OCI-LY7 (cell line): ENCODE results near the gene DNASE1. TPM values are rescaled to one million over a fixed set of nuclear protein-coding genes. Genes with fewer than 3 reads are reported as not detected.

Experiments used
- BruUV-seq: library from RNA; stranded (reverse); fragments of 400-500 nt; replicated peaks from 2 replicates; lab custom pipeline; 2021; lab: Mats Ljungman, UMichigan
- CTCF ChIA-PET: fragments of 300-600 bp; sonication (Branson Sonifier 250); formaldehyde crosslinking; loops from one replicate; lab custom pipeline; 2022; ENCODE audit warnings: antibody characterized with exemption; ENCODE audit not compliant: unreplicated experiment; lab: Charles Lee
- POLR2A ChIA-PET: fragments of 300-600 bp; sonication (Branson Sonifier 250); formaldehyde crosslinking; loops from one replicate; lab custom pipeline; 2022; ENCODE audit warnings: antibody characterized with exemption; lab: Charles Lee
- DNase-seq: peaks from one replicate; pipeline ENCODE4 v3.0.0-alpha.2; 2015; ENCODE audit warnings: low spot score
- H2AFZ ChIP-seq: fragments of 200-600 bp; sonication (generic), shearing (Covaris generic); 2 replicates; pipeline ENCODE4 v1.6.1; 2014; ENCODE audit warnings: mild to moderate bottlenecking, antibody characterized with exemption, low read length, moderate library complexity
- H3K27ac ChIP-seq: fragments of 200-600 bp; sonication (generic); 2 replicates; pipeline ENCODE4 v1.5.1; 2014; ENCODE audit warnings: mixed run types, low read depth, mild to moderate bottlenecking, moderate library complexity, low read length, inconsistent platforms; ENCODE audit not compliant: poor library complexity, severe bottlenecking
- H3K36me3 ChIP-seq: fragments of 200-600 bp; sonication (generic); 2 replicates; pipeline ENCODE4 v1.6.1; 2014; ENCODE audit warnings: mild to moderate bottlenecking, antibody characterized with exemption, low read length, moderate library complexity, mixed read lengths; ENCODE audit not compliant: insufficient read depth
- H3K4me1 ChIP-seq: fragments of 200-600 bp; sonication (generic); 2 replicates; pipeline ENCODE4 v1.5.1; 2014; ENCODE audit warnings: mild to moderate bottlenecking, low read length; ENCODE audit not compliant: insufficient read depth, poor library complexity, severe bottlenecking
- H3K4me2 ChIP-seq: fragments of 200-600 bp; sonication (generic); 2 replicates; pipeline ENCODE4 v1.6.1; 2014; ENCODE audit warnings: mild to moderate bottlenecking, low read length
- H3K4me3 ChIP-seq: fragments of 200-600 bp; sonication (generic); 2 replicates; pipeline ENCODE4 v1.5.1; 2014; ENCODE audit warnings: mild to moderate bottlenecking, low read depth, low read length; ENCODE audit not compliant: poor library complexity, severe bottlenecking
- H3K79me2 ChIP-seq: fragments of 200-600 bp; sonication (generic); 2 replicates; pipeline ENCODE4 v1.6.1; 2016; ENCODE audit warnings: low read depth, mild to moderate bottlenecking, low read length, moderate library complexity, mixed read lengths; ENCODE audit not compliant: insufficient read depth
- H3K9me2 ChIP-seq: fragments of 200-600 bp; sonication (generic); 2 replicates; pipeline ENCODE4 v1.6.1; 2016; ENCODE audit warnings: mild to moderate bottlenecking, low read length, mixed read lengths; ENCODE audit not compliant: insufficient read depth
- H3K9me3 ChIP-seq: fragments of 200-600 bp; sonication (generic); 2 replicates; pipeline ENCODE4 v1.6.1; 2014; ENCODE audit warnings: mild to moderate bottlenecking, mixed run types, low read length, mixed read lengths
- H4K20me1 ChIP-seq: fragments of 200-600 bp; sonication (generic); 2 replicates; pipeline ENCODE4 v1.6.1; 2014; ENCODE audit warnings: mild to moderate bottlenecking, antibody characterized with exemption, low read length, moderate library complexity, mixed read lengths; ENCODE audit not compliant: insufficient read depth
- CTCF ChIP-seq: fragments of 200-600 bp; sonication (generic); conservative IDR thresholded peaks from 2 replicates; pipeline ENCODE4 v1.5.1; 2014; ENCODE audit warnings: mild to moderate bottlenecking, antibody characterized with exemption, low read length, moderate library complexity, mixed read lengths
- EZH2phosphoT487 ChIP-seq: fragments of 200-600 bp; sonication (generic); IDR thresholded peaks from 2 replicates; pipeline ENCODE4 v1.6.1; 2018; ENCODE audit warnings: low read depth, borderline replicate concordance, mild to moderate bottlenecking, mixed run types, antibody characterized with exemption, low read length, moderate library complexity, mixed read lengths
- intact Hi-C: fragments of 100-400 bp; cut with micrococcal nuclease; formaldehyde crosslinking; loops from one replicate; pipeline ENCODE4 v1.10.0; 2022; ENCODE audit not compliant: unreplicated experiment
- total RNA-seq, 2 experiments: library from RNA; depleted of rRNA in 1 of 2; stranded (reverse); fragments of >200 nt in 1 of 2; shearing (Covaris generic) in 1 of 2; gene quantifications; 2 replicates each; pipeline ENCODE4 v1.2.3, GENCODE V29; 2014 to 2022

DNASE1 gene
- total RNA-seq, 2 experiments from 2014 or later: 45.5 to 84.8 TPM

- no peak for TF ChIP-seq EZH2phosphoT487
- no peak for TF ChIP-seq CTCF
- BruUV-seq: no TSS peak
- intact Hi-C loops: no loop called here
- H3K27ac ChIP-seq: no peak overlapping the region
- CTCF ChIA-PET: no interaction called here
- no peak overlapping the region for H3K4me2 ChIP-seq
- peaks cover 17% of the 10 kb centered on the region for H3K4me1 ChIP-seq
- H3K36me3 ChIP-seq: peaks cover 29% of the 10 kb centered on the region; the same call in 1 of the 2 replicates
- H3K4me3 ChIP-seq: no peak overlapping the region
- no peaks in the 10 kb centered on the region for H3K9me2 ChIP-seq
- POLR2A ChIA-PET: interaction anchor here (1.5 kb wide), 1 partner anchor 13 kb away, joined by 3 read pairs; no protein-coding TSS in a partner anchor
- H2AFZ ChIP-seq: no peak overlapping the region
- H4K20me1 ChIP-seq: no peaks in the 10 kb centered on the region
- no peak for DNase-seq
- peaks cover 35% of the 10 kb centered on the region; the same call in 1 of the 2 replicates for H3K79me2 ChIP-seq
- H3K9me3 ChIP-seq: no peaks in the 10 kb centered on the region
Measured at GRCh38 chr16:3638916-3639644, 15.4 kb upstream of the DNASE1 start.

GRCh38 chr16:3640207-3640606, 14.3 kb upstream of the DNASE1 start:
- Histone ChIP-seq H3K4me3 (no peak overlapping the region), H3K9me2 (no peaks in the 10 kb centered on the region), H2AFZ (no peak overlapping the region), H3K27ac (no peak overlapping the region), H3K36me3 (peaks cover 29% of the 10 kb centered on the region; the same call in 1 of the 2 replicates), H4K20me1 (no peaks in the 10 kb centered on the region), H3K79me2 (peaks cover 35% of the 10 kb centered on the region; the same call in 1 of the 2 replicates), H3K9me3 (no peaks in the 10 kb centered on the region), H3K4me2 (no peak overlapping the region), H3K4me1 (peaks cover 17% of the 10 kb centered on the region)
- POLR2A ChIA-PET: interaction anchor here (1.5 kb wide), 1 partner anchor 14 kb away, joined by 3 read pairs; no protein-coding TSS in a partner anchor
- CTCF ChIA-PET: no interaction called here
- no peak for DNase-seq
- intact Hi-C loops: no loop called here
- no TSS peak for BruUV-seq
- no peak for TF ChIP-seq EZH2phosphoT487
- TF ChIP-seq CTCF: no peak
